Hepatocyte (in vitro differentiated cells): ENCODE data around the gene PRSS3.
"Not testable (repeated sequence)": the region's sequence is repeated elsewhere in the genome, so short reads cannot be mapped to it uniquely, and the experiment has no call there.

ENCODE experiments used
- EZH2 ChIP-seq: fragments of 200-600 bp; sonication (generic); IDR thresholded peaks from 2 replicates; pipeline ENCODE4 v1.6.1; 2016; ENCODE audit warnings: antibody characterized with exemption, mild to moderate bottlenecking, borderline replicate concordance
- EZH2phosphoT487 ChIP-seq: fragments of 200-600 bp; sonication (generic); IDR thresholded peaks from one replicate; pipeline ENCODE4 v1.6.1; 2018; ENCODE audit warnings: antibody characterized with exemption, mild to moderate bottlenecking, low read depth, moderate library complexity; ENCODE audit not compliant: unreplicated experiment, severe bottlenecking
- TF ChIP-seq, protein P1 (sequence below): fragments of 200-600 bp; sonication (generic); IDR thresholded peaks from 2 replicates; pipeline ENCODE4 v1.5.1; 2016; ENCODE audit warnings: antibody characterized with exemption, mild to moderate bottlenecking; ENCODE audit not compliant: poor library complexity

DNA sequence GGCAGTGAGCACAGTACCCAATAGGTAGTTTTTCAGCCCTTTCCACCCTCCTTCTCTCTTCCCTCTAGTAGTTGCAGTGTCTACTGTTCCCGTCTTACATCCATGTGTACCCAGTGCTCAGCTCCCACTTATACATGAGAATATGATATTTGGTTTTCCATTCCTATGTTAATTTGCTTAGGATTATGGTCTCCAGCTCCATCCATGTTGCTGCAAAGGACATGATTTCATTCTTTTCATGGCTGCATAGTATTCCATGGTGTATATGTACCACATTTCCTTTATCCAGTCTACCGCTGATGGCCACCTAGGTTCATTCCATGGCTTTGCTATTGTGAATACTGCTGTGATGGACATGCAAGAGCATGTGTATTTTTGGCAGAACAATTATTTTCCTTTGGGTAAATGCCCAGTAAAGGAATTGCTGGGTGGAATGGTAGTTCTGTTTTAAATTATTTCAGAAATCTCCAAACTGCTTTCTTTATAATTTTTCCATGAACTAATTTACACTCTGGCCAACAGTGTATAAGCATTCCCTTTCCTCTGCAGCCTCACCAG lies 6.7 kb downstream of the PRSS3 start:
- not testable (repeated sequence) for TF ChIP-seq EZH2, EZH2phosphoT487
- TF ChIP-seq, protein P1, sequence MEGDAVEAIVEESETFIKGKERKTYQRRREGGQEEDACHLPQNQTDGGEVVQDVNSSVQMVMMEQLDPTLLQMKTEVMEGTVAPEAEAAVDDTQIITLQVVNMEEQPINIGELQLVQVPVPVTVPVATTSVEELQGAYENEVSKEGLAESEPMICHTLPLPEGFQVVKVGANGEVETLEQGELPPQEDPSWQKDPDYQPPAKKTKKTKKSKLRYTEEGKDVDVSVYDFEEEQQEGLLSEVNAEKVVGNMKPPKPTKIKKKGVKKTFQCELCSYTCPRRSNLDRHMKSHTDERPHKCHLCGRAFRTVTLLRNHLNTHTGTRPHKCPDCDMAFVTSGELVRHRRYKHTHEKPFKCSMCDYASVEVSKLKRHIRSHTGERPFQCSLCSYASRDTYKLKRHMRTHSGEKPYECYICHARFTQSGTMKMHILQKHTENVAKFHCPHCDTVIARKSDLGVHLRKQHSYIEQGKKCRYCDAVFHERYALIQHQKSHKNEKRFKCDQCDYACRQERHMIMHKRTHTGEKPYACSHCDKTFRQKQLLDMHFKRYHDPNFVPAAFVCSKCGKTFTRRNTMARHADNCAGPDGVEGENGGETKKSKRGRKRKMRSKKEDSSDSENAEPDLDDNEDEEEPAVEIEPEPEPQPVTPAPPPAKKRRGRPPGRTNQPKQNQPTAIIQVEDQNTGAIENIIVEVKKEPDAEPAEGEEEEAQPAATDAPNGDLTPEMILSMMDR: not testable (repeated sequence)
